G401.6 (cell line): ENCODE results near the gene ENTR1.
"Not testable (repeated sequence)": the region's sequence is repeated elsewhere in the genome, so short reads cannot be mapped to it uniquely, and the experiment has no call there.

Source experiments
- FAIRE-seq: peaks from 2 replicates; lab custom pipeline; 2012; peaks lifted over from hg19 to GRCh38; lab: Jason Lieb, UNC

ENTR1 gene

DNA sequence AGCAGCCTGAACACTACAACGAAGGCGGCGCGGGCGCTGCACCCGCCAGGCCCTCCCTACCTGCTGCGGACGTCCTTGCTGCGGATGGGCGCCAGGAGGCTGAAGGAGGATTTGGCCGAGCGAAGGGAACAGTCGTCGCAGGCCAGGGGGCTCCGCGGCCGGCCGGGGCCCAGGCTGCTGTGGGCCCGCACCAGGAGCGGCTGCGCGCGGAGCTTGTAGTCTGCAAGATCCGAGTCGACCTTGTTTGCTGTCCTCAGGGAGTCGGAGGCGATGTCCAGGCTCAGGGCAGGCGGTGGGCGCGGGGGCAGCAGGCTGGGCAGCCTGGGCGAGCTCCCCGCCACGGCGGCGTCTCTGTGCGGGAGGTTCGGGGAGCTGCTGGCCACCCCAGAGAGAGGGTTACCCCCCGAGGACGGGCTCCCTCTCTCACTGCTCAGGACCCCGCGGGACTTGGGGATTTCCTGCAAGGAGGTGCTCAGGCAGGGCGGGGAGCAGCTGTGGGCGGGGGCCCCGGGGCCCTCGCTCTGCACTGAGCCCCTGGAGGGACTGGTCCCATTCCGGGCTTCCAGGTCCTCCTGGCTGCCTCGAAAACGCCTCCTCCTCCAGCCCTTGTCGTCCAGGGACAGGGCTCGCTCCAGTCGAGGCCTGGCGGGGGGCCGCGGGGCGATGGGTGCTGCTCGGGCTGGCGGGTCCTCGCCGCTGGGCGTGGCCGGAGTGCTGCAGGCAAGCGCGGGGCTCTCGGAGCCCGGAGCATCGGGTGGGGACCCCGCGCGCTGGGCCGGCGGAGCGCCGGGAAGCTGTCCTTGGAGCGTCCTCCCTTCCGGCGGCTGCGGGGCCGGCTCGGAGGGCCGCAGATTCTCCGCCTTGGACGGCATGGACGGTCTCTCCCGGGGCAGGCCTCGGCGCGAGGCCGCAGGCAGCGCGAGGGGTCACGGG lies 28.4 kb upstream of the ENTR1 start:
- no peak for FAIRE-seq

DNA sequence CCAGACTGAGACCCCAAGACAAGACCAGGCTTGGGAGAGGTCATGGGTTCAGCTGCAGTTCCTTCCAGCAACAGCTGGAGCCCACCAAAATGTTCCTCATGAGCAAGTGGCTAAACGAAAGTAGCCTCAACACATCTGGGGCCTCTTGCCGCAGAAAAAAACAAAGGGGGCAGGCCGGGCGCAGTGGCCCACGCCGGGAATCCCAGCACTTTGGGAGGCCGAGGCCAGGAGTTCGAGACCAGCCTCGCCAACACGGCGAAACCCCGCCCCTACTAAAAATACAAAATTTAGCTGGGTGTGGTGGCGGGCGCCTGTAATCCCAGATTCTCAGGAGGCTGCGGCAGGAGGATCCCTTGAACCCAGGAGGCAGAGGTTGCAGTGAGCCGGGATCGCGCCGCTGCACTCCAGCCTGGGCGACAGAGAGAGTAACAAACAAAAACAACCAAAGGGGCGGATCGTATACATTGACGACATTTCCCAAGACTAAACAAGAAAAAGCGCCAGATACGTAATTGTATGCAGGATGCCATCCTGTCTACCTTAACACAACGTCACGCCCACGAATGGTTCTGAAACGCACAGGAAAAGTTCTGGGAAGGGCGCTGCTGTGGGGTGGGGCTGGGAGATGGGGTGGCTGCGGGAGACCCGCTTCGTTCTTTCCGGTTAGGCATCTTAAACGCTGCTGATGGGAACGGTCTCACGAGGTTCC lies 27.6 kb upstream of the ENTR1 start:
- FAIRE-seq, result no peak

DNA sequence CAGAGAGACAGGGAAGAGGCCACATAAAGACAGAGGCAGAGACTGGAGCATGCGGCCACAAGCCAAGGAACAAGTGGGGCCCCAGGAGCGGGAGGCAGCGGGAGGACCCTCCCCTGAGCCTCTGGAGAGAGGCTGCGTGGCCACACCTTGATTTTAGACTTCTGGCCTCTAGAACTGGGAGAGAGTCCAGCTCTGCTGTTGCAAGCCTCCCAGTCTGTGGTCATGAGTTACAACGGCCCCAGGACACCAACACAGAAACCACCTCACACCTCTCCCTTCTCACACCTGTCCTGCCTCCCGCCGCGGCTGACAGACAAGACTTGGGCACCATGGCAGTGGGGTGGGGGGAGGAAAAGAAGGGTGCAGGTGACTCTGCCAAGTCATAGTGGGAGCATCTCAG lies 27.0 kb upstream of the ENTR1 start:
- FAIRE-seq, result no peak

DNA sequence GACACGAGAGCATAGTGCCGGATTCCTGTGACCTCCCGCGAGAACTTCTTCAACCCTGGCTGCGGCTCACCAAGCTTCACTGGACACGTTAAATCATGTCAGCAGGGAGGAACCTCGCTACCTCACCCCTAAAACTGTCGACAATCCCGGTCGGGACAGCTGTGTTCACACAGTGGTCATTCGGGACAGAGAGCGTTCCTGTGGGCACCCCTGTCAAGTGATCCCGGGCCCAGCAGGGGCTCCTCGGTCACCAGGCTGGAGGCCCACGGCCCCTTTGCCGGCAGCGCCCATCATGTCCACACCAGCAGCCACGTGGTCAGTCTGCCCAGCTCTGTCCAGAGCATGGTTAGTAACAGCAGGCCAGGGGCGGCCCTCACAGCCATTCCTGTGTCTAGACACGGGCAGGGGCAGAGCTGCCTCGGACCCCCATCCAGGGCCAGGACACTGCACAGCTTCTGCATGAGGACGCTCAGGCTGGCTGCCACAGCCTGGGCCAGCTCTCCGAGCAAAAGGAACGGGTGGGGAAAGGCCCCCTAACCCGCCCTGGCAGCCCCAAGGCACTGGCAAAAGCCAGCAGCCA lies 25.7 kb upstream of the ENTR1 start:
- FAIRE-seq, result no peak

DNA sequence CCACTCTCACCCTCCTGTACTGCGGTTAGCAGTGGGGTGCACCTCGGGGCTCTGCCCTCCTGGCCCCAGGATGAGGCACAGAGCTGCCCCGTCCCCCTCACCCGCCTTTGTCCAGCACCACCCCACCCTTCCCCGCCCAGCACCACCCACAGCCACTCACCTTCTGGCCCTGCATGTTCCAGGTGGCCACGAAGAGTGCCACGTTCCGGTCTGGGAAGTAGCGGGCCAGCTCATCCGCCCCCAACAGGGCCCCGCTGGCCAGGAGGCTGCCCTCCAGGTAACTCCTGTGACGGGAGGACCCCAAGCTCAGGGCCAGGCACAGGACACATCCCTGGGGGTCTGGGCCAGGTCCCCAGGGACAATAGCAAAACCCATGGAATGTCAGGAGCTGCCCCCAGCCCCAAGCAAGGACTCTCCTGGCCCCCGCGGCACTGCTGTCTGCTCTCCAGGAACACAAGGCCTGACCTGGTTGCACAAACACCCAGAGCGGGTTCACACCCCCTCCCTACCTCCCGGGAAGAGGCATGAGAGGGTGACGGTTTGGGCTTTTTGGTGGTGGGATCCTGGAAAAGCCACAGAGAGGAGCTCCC lies 24.3 kb upstream of the ENTR1 start:
- FAIRE-seq, result no peak

DNA sequence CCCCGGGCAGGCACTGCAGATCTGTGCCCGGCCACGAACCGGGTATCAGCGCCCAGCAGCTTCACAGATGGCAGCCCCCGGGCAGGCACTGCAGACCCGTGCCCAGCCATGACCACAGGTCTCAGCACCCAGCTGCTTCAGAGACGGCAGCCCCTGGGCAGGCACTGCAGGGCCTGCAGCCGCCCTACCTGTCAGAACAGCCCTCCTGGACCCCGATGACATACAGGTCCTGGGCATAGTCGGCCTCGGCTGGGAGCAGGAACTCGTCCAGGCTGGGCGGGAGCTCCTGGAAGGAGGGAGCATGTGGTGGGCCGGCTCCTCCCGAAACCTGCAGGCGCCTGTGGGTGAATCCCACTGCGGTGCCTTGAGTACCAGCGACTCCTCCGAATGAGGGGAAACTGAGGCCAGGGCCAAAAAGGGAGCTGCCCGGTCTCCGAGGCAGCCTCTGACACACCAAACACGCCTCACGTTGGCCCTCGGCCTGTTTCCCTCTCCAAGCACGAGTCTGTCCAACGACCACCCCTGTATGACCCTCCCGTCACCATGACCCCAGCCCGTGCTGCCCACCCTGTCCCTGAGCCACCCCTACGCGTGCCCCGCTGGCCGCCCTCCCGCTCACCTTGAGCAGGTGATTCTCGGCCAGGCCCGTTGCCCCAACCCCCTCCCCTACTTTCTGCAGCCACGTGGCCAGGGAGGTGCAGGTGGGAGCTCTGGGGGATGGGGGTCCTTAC lies 23.6 kb upstream of the ENTR1 start:
- no peak for FAIRE-seq

DNA sequence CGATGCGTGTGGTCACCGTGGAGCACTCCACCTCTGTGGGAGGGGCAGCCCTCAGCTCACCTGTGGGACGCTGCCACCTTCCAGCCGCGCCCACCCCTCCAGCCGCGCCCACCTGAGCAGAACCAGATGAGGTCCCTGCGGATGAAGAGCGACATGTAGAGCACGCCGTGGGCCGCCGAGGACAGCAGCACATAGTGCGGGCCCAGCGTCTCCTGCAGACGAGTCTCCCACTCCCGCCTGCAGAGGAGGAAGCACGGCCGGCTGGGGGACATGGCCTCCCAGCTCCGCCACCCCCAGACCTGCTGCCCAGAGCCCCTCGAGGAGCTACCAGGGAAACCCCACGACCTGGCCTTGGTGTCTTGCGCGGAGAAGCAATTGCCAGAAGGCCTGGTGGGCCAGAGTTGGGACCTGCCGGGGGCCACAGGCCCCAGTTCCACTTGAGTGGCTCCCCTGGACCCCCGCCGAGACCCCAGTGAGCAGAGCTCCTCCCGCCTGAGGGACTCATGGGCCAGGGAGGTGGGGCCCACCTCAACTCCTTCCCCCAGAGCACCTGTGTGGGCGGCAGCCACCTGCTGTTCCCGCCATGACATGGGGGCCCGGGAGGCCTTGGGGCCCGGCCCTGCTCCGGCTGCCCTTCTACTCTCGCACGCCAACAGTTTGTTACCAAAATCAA lies 22.8 kb upstream of the ENTR1 start:
- no peak for FAIRE-seq

DNA sequence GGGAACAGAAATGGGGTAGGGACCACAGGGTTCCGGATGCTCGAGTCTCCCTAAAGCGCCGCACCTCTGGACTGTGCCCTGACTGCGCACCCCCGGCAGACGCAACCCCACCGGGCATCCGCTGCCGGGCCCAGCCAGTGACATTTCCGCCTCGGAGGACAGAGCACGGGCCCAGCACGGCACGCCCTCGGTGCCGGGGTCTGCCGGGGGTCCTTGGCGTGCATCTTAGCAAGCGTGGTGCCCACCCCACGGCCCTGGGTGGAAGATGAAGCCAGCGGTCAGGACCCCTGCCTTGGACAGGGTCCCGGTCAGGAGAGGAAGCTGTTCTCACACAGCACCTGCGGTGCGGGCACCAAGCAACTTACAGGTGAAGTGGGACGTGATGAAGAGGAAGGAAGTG lies 22.2 kb upstream of the ENTR1 start:
- no peak for FAIRE-seq

DNA sequence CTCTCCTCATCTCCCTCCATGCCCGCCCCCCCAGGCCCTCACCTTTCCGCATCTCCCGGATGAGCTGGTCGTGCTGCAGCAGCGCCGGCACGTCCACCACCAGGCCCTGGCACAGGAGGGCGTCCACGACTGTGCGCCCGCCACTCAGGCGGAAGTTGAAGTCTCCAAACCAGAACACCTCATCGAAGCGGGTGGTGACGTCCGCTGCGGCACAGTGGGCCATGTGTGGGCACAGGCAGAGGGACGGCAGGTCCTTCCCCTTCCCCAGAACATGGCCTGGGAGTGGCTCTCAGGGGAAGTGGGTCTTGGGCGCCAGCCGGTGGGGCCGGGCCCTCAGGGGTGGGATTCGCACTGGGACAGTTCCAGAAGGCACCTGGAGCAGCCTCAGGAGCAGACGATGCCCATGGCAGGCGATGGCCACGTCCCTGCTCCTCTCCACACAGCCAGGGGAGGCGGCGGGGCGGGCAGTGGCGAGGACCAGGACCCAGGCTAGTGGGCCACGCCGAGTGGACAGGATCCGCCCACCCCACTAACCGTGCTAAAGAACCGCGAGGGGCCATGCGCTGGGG lies 21.5 kb upstream of the ENTR1 start:
- FAIRE-seq, result no peak

DNA sequence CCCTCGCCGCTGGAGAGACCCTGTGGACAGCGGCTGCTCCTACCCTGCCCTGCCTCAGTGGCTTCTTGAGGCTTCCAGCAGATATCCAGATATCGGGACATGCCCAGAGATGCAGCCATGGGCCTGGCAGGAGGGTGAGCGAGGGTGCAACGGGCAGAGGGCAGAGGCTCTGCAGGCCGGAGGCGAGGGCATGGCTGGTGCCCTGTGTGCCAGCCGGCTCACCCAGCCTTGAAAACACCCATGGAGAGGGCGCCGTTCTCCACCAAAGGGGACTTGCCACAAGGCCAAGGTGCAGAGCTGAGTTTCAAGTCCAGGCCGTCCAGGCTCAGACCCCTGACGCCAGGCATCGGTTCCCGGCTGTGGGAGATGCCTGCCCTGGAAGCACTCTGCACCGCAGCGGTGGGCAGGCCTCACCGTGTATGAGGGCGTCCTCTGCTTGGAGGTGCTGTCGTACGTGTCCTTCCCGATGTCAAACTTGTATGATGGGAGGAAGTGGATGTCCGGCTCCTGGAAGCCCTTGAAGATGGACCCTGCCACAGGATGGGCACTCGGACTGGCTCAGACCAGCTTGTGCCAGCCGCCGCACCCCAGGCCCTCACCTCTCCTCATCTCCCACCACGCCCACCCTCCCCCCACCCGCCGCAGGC lies 20.3 kb upstream of the ENTR1 start:
- no peak for FAIRE-seq

DNA sequence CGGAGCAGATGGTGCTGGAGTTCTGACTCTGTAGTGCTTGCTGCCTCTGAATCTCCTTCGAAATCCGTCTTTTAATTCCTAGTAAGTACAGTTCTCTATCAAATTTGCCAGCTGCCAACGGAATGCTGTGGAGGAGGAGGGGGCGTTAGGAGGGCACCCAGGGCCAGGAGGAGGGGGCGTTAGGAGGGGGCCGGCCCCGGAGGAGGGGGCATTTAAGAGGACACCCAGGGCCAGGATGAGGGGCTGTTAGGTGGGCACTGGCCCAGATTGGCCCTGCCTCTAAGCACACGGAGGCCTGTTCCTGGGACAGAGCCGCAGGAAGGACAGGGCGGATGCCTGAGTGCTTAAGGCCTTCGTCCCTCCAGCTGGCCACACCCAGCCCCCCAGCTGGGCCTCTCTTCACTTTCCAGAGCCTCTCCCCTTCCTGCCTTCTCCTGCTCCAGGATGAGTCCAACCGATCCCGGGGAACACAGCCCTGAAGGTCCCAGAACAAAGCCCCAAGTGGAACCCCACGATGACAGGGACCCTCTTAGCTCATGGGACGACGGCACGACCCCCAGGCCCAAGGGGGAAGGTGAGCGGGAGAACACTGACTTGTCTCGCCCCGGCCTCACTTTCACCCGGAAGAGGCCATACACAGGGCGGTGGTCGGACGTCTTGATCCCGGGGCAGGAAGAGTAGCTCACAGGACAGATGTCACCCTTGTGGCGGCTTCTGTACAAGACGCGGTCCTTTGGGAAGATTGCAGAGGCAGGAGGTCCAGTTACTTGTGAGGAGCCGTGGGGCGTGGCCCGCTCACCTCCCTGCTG lies 19.5 kb upstream of the ENTR1 start:
- FAIRE-seq, result no peak

DNA sequence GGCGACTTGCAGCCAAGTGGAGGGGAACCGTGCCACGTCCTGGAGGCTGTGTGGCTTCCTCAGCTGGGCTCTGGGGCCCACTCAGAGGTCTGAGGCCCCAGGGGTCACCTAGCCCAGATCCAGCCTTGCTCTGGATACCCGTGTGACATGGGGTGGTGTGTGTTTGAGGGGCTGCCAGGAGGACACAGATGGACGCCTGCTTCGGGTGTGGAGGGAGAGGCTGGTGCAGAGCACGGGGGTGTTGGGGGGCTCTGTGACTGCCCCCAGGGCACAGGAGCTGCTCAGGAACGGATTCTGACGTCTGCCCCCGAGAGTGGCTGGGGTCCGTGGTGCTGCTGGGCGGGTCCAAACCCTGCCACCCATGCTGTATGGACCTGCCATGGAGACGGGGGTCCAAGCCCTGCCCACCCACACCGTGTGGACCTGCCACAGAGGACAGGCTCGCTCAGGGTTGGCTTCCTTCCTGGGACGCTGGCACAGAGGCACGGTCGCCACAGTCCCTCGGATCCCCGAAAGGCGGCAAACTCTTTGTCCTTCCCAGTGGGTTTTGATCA lies 18.7 kb upstream of the ENTR1 start:
- FAIRE-seq, result no peak

DNA sequence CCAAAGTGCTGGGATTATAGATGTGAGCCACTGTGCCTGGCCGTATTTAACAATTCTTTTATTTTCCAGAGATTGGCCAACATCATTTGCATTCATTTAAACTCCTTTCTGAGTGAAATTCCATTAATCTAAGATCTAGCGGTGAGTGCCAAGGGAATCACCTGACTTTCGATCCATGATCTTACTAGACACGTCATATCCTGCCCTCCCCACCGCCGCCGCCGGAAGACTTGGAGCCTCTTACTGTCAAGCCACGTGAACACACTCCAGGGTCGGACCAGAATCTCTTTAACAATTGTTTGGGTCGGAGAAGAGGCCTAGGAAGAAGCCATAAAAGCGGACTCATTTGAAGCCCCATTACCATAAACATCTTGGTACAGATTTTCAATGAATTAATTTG lies 16.4 kb upstream of the ENTR1 start:
- FAIRE-seq, result no peak

DNA sequence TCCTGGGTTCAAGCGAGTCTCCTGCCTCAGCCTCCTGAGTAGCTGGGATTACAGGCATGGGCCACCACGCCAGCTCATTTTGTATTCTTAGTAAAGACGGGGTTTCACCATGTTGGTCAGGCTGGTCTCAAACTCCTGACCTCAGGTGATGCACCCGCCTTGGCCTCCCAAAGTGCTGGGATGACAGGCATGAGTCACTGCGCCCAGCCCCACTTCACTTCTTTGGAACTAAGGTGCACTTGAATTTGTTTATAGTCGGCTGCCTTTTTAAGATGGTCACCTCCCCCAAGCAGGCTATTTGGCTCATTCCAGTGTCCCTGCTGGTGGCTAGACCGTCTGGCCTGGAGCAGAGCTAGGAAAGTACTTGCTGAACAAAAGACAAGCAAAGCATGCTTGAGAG lies 15.0 kb upstream of the ENTR1 start:
- FAIRE-seq, result not testable (repeated sequence)

DNA sequence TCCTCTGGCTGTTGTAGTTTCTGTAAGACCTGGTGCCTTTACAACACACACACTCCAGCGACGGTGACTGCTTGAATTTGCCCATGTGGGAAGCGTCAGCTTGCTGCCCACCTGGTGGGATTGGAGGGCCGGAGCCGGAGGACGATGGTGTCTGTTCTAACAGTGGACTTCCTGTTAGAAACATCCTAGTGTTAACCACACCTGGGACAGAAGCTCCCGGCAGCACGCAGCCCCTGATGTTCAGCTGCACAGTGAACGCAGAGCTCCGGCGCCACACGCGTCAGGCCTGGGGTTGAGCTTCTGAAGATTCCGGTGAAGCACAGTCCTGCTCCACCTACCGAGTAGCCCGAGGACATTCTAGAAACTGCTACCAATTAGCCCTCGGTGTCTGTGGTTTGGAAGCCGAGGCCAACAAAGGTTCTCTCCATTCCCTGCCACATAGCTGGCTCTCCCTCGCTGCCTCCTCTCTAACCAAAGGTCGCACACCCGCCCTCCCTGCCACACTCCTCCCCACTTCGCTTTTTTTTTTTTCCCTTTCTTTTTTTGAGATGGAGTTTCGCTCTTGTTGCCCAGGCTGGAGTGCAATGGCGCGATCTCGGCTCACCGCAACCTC lies 14.4 kb upstream of the ENTR1 start:
- FAIRE-seq, result no peak

DNA sequence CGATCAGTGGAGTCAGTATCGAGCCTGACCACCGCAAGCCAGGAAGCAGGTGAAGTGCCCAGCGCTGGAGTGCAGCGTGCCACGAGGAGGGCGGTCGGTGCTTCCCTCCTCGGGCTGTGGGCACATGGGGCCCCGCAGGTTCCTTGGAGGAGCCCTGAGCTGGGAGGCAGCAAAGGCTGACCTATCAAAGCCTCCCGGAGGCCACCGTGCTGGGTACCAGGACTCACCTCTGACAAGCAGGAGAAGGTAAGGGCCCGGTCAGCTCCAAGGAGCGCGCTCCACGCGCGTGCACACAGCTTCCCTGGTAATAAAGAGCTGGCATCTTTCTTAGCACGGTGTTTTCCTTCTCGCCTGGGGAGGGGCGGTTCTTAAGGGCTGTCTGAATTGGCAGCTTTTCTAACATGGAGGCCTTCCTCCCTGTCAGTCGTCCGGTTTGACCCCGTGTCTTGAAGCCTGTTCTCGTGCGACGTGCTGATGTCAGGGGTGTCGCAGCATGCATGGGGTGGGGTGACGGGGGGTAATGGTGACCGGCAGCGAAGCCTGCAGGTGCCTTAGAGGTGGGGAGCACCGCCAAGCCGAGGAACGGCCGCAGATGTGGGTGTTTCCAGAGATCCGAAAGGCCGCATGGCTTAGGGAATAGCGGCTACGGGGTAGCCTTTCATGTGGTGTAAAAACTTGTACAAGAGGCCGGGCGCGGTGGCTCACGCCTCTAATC lies 13.2 kb upstream of the ENTR1 start:
- no peak for FAIRE-seq

DNA sequence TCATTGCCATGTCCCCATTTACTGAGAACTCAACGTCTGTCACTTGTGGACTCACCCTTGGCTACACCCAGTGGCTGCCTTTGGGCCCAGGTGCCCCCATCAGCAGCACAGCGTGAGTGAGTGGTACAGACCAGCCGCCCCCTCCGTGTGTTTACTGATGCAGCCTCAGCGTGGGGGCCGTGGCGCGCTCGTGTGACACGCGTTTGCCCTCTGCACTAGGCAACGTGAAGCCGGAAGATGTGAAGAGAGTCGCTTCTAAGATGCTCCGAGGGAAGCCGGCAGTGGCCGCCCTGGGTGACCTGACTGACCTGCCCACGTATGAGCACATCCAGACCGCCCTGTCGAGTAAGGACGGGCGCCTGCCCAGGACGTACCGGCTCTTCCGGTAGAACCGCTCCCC lies 12.5 kb upstream of the ENTR1 start:
- no peak for FAIRE-seq

DNA sequence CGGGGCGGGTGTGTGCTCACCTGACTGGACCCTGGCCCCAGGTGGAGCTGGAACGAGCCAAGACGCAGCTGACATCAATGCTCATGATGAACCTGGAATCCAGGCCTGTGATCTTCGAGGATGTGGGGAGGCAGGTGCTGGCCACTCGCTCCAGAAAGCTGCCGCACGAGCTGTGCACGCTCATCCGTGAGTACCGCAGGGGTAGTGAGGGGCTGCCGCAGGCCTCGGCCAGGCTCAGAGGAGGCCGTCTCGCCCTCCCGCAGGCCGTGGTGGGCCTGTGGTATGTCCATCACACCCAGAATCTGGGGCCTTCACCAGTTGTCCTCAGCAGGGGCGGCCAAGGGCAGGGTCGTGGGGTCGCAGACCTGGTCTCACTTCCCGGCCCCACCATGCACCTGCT lies 11.4 kb upstream of the ENTR1 start:
- FAIRE-seq, result no peak

DNA sequence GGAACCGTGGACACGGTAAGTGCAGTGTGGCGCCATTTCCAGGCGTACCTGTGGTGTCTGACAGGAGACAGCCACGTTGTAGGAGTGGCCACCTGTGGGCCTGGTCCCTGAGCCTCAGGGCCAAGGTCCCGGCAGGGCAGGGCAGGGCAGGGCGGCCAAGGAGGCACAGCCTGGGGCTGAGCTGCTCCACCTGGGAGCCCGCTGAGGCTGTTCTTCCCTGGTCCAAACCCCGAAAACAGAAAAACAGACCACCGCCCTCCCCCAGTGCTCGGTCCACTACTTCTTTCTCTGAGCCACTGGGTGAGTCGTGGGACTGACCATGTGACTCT lies 8.6 kb upstream of the ENTR1 start:
- FAIRE-seq, result no peak
